Gastrocnemius medialis (tissue), 4 donors: ENCODE measurements around the gene RETN. TPM values are rescaled to one million over a fixed set of nuclear protein-coding genes. Genes with fewer than 3 reads are reported as not detected.

Source experiments
- ATAC-seq, 2 donors: fragments of 150-250 bp; one replicate each; pipeline ENCODE4 v1.9.1; 2016
- DNase-seq, 2 donors: peaks; one replicate each; pipeline ENCODE4 v3.0.0-alpha.2; 2019
- H3K27ac ChIP-seq, 4 donors: fragments of 200-600 bp; sonication (generic); 1 replicate in 1 of 4; 2 replicates in 3 of 4; pipeline ENCODE4 v1.5.1; 2016 to 2018; ENCODE audit warnings: mild to moderate bottlenecking in 2 of 4, moderate library complexity in 1 of 4
- H3K27me3 ChIP-seq, 3 donors: fragments of 200-600 bp; sonication (generic) in 2 of 3; 1 replicate in 1 of 3; 2 replicates in 2 of 3; pipeline versions ENCODE4 v1.5.1 to v1.6.0; 2016 to 2019; ENCODE audit warnings: mild to moderate bottlenecking in 1 of 3, moderate library complexity in 1 of 3
- H3K36me3 ChIP-seq, 2 donors: fragments of 200-600 bp; sonication (generic) in 1 of 2; one replicate each; pipeline ENCODE4 v1.5.1; 2017 to 2018
- H3K4me1 ChIP-seq, 2 donors: fragments of 200-600 bp; sonication (generic) in 1 of 2; one replicate each; pipeline ENCODE4 v1.5.1; 2016 to 2017; ENCODE audit warnings: mild to moderate bottlenecking in 2 of 2
- H3K4me3 ChIP-seq, 4 donors: fragments of 200-600 bp; sonication (generic) in 3 of 4; 1 replicate in 1 of 4; 2 replicates in 3 of 4; pipeline ENCODE4 v1.5.1; 2016 to 2019; ENCODE audit warnings: mild to moderate bottlenecking in 2 of 4
- H3K9me3 ChIP-seq, 3 donors: fragments of 200-600 bp; sonication (generic) in 2 of 3; 1 replicate in 1 of 3; 2 replicates in 2 of 3; pipeline ENCODE4 v1.5.1; 2016 to 2019
- CTCF ChIP-seq, 5 experiments: fragments of 450-650 bp in 3 of 5; fragments of 200-600 bp in 2 of 5; sonication (generic) in 2 of 5; IDR thresholded peaks in 4 of 5; conservative IDR thresholded peaks in 1 of 5; 1 replicate in 4 of 5; 2 replicates in 1 of 5; pipeline ENCODE4 v1.5.1; 2016 to 2019; ENCODE audit warnings: antibody characterized with exemption in 5 of 5, mild to moderate bottlenecking in 3 of 5, moderate library complexity in 3 of 5
- POLR2A ChIP-seq, 2 donors: fragments of 450-650 bp; IDR thresholded peaks; one replicate each; pipeline ENCODE4 v1.6.1; 2017; ENCODE audit warnings: antibody characterized with exemption in 2 of 2, mild to moderate bottlenecking in 2 of 2, moderate library complexity in 2 of 2
- in situ Hi-C, 4 donors: fragments of 200-750 bp; cut with MboI; loops; one replicate each; pipeline versions ENCODE4 v1.15.0 to v1.8.0; 2017; ENCODE audit warnings: low sequenced_read_pairs in 4 of 4
- intact Hi-C: fragments of 100-400 bp; cut with DNase I; formaldehyde crosslinking; loops from one replicate; pipeline ENCODE4 v1.15.1; 2023; ENCODE audit warnings: low total_unique reads
- total RNA-seq, 4 donors: library from RNA; depleted of rRNA; stranded (reverse); fragments of >200 nt; gene quantifications; one replicate each; pipeline versions ENCODE4 v1.1.0 to v1.2.3, GENCODE V29; 2016

Gene RETN
- total RNA-seq, 4 donors from 2014 or later: 1.2 TPM; not detected in 3

GRCh38 chr19:7655581-7655980 is 13.3 kb upstream of the RETN start:
- DNase-seq (no peak), ATAC-seq (no peak)
- Histone ChIP-seq H3K4me3 (no peak overlapping the region), H3K36me3 (no peaks in the 10 kb centered on the region), H3K27ac (no peak overlapping the region), H3K27me3 (no peaks in the 10 kb centered on the region), H3K4me1 (peaks cover 0 to 4% of the 10 kb centered on the region in 2 donors), H3K9me3 (no peaks in the 10 kb centered on the region)
- no peak for TF ChIP-seq POLR2A (IDR thresholded peaks at IDR 0.05)
- no peak for TF ChIP-seq CTCF (IDR thresholded peaks at IDR 0.05 in 4 of 5, conservative IDR thresholded peaks at IDR 0.05 in 1 of 5)
- intact Hi-C loops (no loop called here), in situ Hi-C loops (loop anchor here in 1 of 4 donors (10.0 kb wide), 1 partner anchor 149 kb away; no protein-coding TSS in a partner anchor)

GRCh38 chr19:7657131-7657751 is 11.6 kb upstream of the RETN start:
- no peak for ATAC-seq
- in situ Hi-C loops (loop anchor here in 1 of 4 donors (10.0 kb wide), 1 partner anchor 148 kb away; no protein-coding TSS in a partner anchor), intact Hi-C loops (no loop called here)
- H3K27ac ChIP-seq: no peak overlapping the region
- no peak overlapping the region for H3K4me3 ChIP-seq
- no peaks in the 10 kb centered on the region for H3K27me3 ChIP-seq
- TF ChIP-seq POLR2A (IDR thresholded peaks at IDR 0.05): no peak
- no peaks in the 10 kb centered on the region for H3K36me3 ChIP-seq
- no peak for DNase-seq
- peaks cover 0 to 3% of the 10 kb centered on the region in 2 donors for H3K4me1 ChIP-seq
- no peaks in the 10 kb centered on the region for H3K9me3 ChIP-seq

- ATAC-seq (no peak), DNase-seq (no peak)
- H3K9me3 ChIP-seq: no peaks in the 10 kb centered on the region
- H3K4me3 ChIP-seq: no peak overlapping the region
- TF ChIP-seq CTCF (IDR thresholded peaks at IDR 0.05 in 4 of 5, conservative IDR thresholded peaks at IDR 0.05 in 1 of 5): no peak
- TF ChIP-seq POLR2A (IDR thresholded peaks at IDR 0.05): no peak
- intact Hi-C loops: no loop called here
- in situ Hi-C loops: loop anchor here in 1 of 4 donors (10.0 kb wide), 1 partner anchor 147 kb away; no protein-coding TSS in a partner anchor
- no peaks in the 10 kb centered on the region for H3K4me1 ChIP-seq
- H3K27me3 ChIP-seq: peaks cover 0 to under 1% (median 0%) of the 10 kb centered on the region in 3 donors
- no peaks in the 10 kb centered on the region for H3K36me3 ChIP-seq
- no peak overlapping the region for H3K27ac ChIP-seq
Observed at GRCh38 chr19:7658219-7658686, 10.6 kb upstream of the RETN start.

GRCh38 chr19:7661744-7662538 is 6.9 kb upstream of the RETN start:
- intact Hi-C loops (no loop called here), in situ Hi-C loops (no loop called here)
- peaks cover 0 to 7% (median 5%) of the 10 kb centered on the region in 3 donors for H3K27me3 ChIP-seq
- no peaks in the 10 kb centered on the region for H3K36me3 ChIP-seq
- ATAC-seq: no peak
- no peak overlapping the region for H3K4me3 ChIP-seq
- no peak for TF ChIP-seq POLR2A (IDR thresholded peaks at IDR 0.05)
- TF ChIP-seq CTCF (IDR thresholded peaks at IDR 0.05 in 4 of 5, conservative IDR thresholded peaks at IDR 0.05 in 1 of 5): no peak
- no peak overlapping the region for H3K27ac ChIP-seq
- H3K4me1 ChIP-seq: no peaks in the 10 kb centered on the region
- H3K9me3 ChIP-seq: no peaks in the 10 kb centered on the region
- no peak for DNase-seq

GRCh38 chr19:7662657-7663056 is 6.2 kb upstream of the RETN start:
- ATAC-seq: no peak
- H3K9me3 ChIP-seq: no peaks in the 10 kb centered on the region
- peaks cover 0 to 7% (median 5%) of the 10 kb centered on the region in 3 donors for H3K27me3 ChIP-seq
- in situ Hi-C loops (no loop called here), intact Hi-C loops (no loop called here)
- no peak overlapping the region for H3K4me3 ChIP-seq
- no peak for TF ChIP-seq POLR2A (IDR thresholded peaks at IDR 0.05)
- TF ChIP-seq CTCF (IDR thresholded peaks at IDR 0.05 in 4 of 5, conservative IDR thresholded peaks at IDR 0.05 in 1 of 5): no peak
- no peaks in the 10 kb centered on the region for H3K36me3 ChIP-seq
- no peaks in the 10 kb centered on the region for H3K4me1 ChIP-seq
- no peak for DNase-seq
- H3K27ac ChIP-seq: no peak overlapping the region
